ENCODE data around the gene HDAC3.

The HDAC3 gene

GRCh38 chr5:141602606-141603005, 34.0 kb downstream of the HDAC3 start:
- TF ChIP-seq CTCF (IDR thresholded peaks at IDR 0.05; ENCODE audit: low read depth, low read length): no peak
- H3K4me3 ChIP-seq (ENCODE audit: low read depth, low read length): no peak overlapping the region

GRCh38 chr5:141598391-141599345, 38.0 kb downstream of the HDAC3 start:
- no peak overlapping the region for H3K4me3 ChIP-seq (ENCODE audit: low read depth, low read length)
- no peak for TF ChIP-seq CTCF (IDR thresholded peaks at IDR 0.05; ENCODE audit: low read depth, low read length)

GRCh38 chr5:141597814-141598213, 38.8 kb downstream of the HDAC3 start:
- TF ChIP-seq CTCF (IDR thresholded peaks at IDR 0.05; ENCODE audit: low read depth, low read length): no peak
- no peak overlapping the region for H3K4me3 ChIP-seq (ENCODE audit: low read depth, low read length)

GRCh38 chr5:141597394-141597793, 39.3 kb downstream of the HDAC3 start:
- H3K4me3 ChIP-seq (ENCODE audit: low read depth, low read length): no peak overlapping the region
- no peak for TF ChIP-seq CTCF (IDR thresholded peaks at IDR 0.05; ENCODE audit: low read depth, low read length)

GRCh38 chr5:141596867-141597266, 39.8 kb downstream of the HDAC3 start:
- no peak overlapping the region for H3K4me3 ChIP-seq (ENCODE audit: low read depth, low read length)
- TF ChIP-seq CTCF (IDR thresholded peaks at IDR 0.05; ENCODE audit: low read depth, low read length): no peak

- TF ChIP-seq CTCF (IDR thresholded peaks at IDR 0.05; ENCODE audit: low read depth, low read length): no peak
- H3K4me3 ChIP-seq (ENCODE audit: low read depth, low read length): no peak overlapping the region
Measured at GRCh38 chr5:141590127-141590526, 46.5 kb downstream of the HDAC3 start.

- H3K4me3 ChIP-seq (ENCODE audit: low read depth, low read length): no peak overlapping the region
- no peak for TF ChIP-seq CTCF (IDR thresholded peaks at IDR 0.05; ENCODE audit: low read depth, low read length)
Measured at GRCh38 chr5:141586246-141586645, 50.4 kb downstream of the HDAC3 start.
